KMS-11 (cell line): ENCODE data around the gene ZBED4.
"Not testable (repeated sequence)": the region's sequence is repeated elsewhere in the genome, so short reads cannot be mapped to it uniquely, and the experiment has no call there.

Source experiments
- H2AFZ ChIP-seq: fragments of 200-600 bp; sonication (generic); 2 replicates; pipeline ENCODE4 v1.6.1; 2016; ENCODE audit warnings: antibody characterized with exemption, mixed run types, low read depth
- H3K27ac ChIP-seq: fragments of 200-600 bp; sonication (generic); 2 replicates; pipeline ENCODE4 v1.6.1; 2016; ENCODE audit warnings: mild to moderate bottlenecking, mixed run types
- H3K27me3 ChIP-seq: fragments of 200-600 bp; sonication (generic); 2 replicates; pipeline ENCODE4 v1.6.1; 2017; ENCODE audit warnings: mild to moderate bottlenecking, low read depth, mixed run types, moderate library complexity; ENCODE audit not compliant: insufficient read depth
- H3K36me3 ChIP-seq: fragments of 200-600 bp; sonication (generic); 2 replicates; pipeline ENCODE4 v1.6.1; 2017; ENCODE audit warnings: mild to moderate bottlenecking, mixed run types; ENCODE audit not compliant: insufficient read depth
- H3K4me1 ChIP-seq: fragments of 200-600 bp; sonication (generic); 2 replicates; pipeline ENCODE4 v1.6.1; 2016; ENCODE audit warnings: mild to moderate bottlenecking, low read depth, mixed run types; ENCODE audit not compliant: poor library complexity, severe bottlenecking
- H3K4me2 ChIP-seq: fragments of 200-600 bp; sonication (generic); 2 replicates; pipeline ENCODE4 v1.7.0; 2016; ENCODE audit warnings: mild to moderate bottlenecking, mixed run types
- H3K4me3 ChIP-seq: fragments of 200-600 bp; sonication (generic); IDR thresholded peaks from 2 replicates; pipeline ENCODE4 v1.6.1; 2017; ENCODE audit warnings: low read depth, low read length, mixed read lengths; ENCODE audit not compliant: insufficient read depth
- H3K79me2 ChIP-seq: fragments of 200-600 bp; sonication (generic); 2 replicates; pipeline ENCODE4 v1.6.1; 2016; ENCODE audit warnings: low read depth, mixed run types; ENCODE audit not compliant: insufficient read depth
- H3K9ac ChIP-seq: fragments of 200-600 bp; sonication (generic); 2 replicates; pipeline ENCODE4 v1.6.1; 2016; ENCODE audit warnings: mild to moderate bottlenecking, mixed run types
- H4K20me1 ChIP-seq: fragments of 200-600 bp; sonication (generic); 2 replicates; pipeline ENCODE4 v1.6.1; 2016; ENCODE audit warnings: mild to moderate bottlenecking, mixed run types; ENCODE audit not compliant: insufficient read depth
- TF ChIP-seq, protein P1 (sequence below): fragments of 200-600 bp; sonication (generic); conservative IDR thresholded peaks from 2 replicates; pipeline ENCODE4 v1.6.1; 2017; ENCODE audit warnings: low read depth, mild to moderate bottlenecking, antibody characterized with exemption, low read length, moderate library complexity, mixed read lengths

Gene ZBED4

DNA sequence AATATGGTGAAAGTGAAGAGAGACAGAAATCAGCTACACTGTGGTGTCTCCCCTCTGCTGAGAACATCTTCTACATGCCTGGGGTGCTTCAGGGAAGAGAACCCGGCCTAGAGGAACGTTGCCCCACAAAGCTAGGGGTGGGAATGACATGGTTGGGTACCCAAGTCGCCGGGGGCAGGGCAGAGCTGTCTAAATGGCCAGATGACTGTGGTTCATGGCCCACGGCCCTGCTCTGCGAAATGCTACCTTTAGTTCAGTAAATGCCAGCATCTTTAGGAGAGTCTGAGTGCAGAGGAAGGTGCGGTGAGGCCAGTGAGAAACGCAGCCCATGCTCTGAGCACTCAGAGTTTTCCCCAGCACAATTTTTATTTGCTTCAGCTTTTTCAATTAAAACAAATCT, 38.8 kb upstream of the ZBED4 start:
- H3K27ac ChIP-seq = no peak overlapping the region
- no peaks in the 10 kb centered on the region for H3K36me3 ChIP-seq
- no peaks in the 10 kb centered on the region for H3K27me3 ChIP-seq
- TF ChIP-seq, protein P1, sequence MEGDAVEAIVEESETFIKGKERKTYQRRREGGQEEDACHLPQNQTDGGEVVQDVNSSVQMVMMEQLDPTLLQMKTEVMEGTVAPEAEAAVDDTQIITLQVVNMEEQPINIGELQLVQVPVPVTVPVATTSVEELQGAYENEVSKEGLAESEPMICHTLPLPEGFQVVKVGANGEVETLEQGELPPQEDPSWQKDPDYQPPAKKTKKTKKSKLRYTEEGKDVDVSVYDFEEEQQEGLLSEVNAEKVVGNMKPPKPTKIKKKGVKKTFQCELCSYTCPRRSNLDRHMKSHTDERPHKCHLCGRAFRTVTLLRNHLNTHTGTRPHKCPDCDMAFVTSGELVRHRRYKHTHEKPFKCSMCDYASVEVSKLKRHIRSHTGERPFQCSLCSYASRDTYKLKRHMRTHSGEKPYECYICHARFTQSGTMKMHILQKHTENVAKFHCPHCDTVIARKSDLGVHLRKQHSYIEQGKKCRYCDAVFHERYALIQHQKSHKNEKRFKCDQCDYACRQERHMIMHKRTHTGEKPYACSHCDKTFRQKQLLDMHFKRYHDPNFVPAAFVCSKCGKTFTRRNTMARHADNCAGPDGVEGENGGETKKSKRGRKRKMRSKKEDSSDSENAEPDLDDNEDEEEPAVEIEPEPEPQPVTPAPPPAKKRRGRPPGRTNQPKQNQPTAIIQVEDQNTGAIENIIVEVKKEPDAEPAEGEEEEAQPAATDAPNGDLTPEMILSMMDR = no peak
- no peak overlapping the region for H3K9ac ChIP-seq
- no peaks in the 10 kb centered on the region for H4K20me1 ChIP-seq
- H3K4me3 ChIP-seq = no peak overlapping the region
- H3K4me2 ChIP-seq = no peak overlapping the region
- no peak overlapping the region for H2AFZ ChIP-seq
- H3K4me1 ChIP-seq = peaks cover 10% of the 10 kb centered on the region
- peaks cover 98% of the 10 kb centered on the region for H3K79me2 ChIP-seq

DNA sequence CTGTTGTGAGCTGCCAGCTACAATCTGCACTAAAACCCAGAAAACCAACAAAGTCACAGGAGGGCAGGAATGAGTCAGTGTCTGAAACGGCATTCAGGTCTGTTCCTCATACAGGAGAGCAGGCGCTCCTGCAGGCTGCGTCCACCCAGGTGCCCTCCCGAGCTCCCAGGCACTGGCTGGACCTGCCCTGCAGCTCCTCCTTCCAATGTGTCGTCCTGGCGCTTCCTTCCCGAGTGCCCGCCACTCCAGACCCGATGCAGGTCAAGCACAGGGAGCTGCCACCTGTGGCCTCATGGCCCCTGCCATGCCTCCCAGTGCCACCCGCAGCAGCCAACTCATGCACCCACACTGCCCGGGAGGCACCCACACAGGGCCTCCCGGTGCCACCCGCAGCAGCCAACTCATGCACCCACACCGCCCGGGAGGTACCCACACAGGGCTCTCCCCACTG, 38.0 kb upstream of the ZBED4 start:
- Histone ChIP-seq H3K4me2 (no peak overlapping the region), H3K4me1 (peaks cover 10% of the 10 kb centered on the region), H4K20me1 (no peaks in the 10 kb centered on the region), H2AFZ (no peak overlapping the region), H3K9ac (no peak overlapping the region), H3K27ac (no peak overlapping the region), H3K4me3 (no peak overlapping the region), H3K79me2 (peaks cover 98% of the 10 kb centered on the region), H3K27me3 (no peaks in the 10 kb centered on the region), H3K36me3 (no peaks in the 10 kb centered on the region)
- TF ChIP-seq, protein P1 = no peak

DNA sequence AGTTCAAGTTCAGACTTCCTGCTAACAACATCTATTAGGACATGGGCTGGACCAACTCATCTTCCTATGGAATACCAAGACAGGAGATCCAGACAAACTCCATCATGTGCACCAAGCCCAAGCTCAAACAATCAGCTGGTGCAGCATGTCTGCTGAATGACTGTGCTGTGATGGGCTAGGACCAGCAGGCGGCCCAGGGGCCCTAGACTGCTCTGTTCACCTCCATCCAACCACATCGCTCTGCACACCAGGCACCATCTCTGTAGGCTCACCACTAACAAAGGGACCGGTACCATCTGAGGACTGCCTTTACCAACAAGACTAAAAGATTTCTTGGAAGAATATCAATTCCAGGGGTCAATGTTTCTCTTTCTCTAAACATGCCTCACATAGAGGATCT, 36.3 kb upstream of the ZBED4 start:
- H3K9ac ChIP-seq = no peak overlapping the region
- H3K36me3 ChIP-seq = no peaks in the 10 kb centered on the region
- H3K4me3 ChIP-seq = no peak overlapping the region
- H2AFZ ChIP-seq = no peak overlapping the region
- no peaks in the 10 kb centered on the region for H3K27me3 ChIP-seq
- H3K4me2 ChIP-seq = no peak overlapping the region
- no peak overlapping the region for H3K27ac ChIP-seq
- H3K4me1 ChIP-seq = peaks cover under 1% of the 10 kb centered on the region
- no peaks in the 10 kb centered on the region for H4K20me1 ChIP-seq
- TF ChIP-seq, protein P1 = no peak
- peaks cover 98% of the 10 kb centered on the region for H3K79me2 ChIP-seq

DNA sequence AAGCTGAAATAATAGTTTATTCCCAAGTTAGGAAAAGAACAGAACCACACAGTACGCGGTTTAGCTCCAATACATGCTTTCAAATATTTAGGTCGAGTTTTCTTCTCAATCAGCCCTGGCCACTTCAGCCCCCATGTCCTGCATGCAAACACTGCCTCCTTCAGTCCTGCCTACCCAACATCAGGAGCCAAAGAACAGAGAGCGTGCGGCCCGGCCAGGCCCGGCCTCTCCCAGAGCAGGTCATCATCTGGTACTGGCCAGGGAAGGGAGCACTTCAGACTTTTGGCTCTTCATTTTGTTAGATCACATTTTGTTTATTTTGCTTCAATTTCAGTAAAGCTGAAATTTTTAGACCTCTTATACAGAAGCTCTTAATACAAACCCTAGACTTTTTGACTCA, 32.7 kb upstream of the ZBED4 start:
- peaks cover 99% of the 10 kb centered on the region for H3K79me2 ChIP-seq
- no peaks in the 10 kb centered on the region for H3K27me3 ChIP-seq
- H3K36me3 ChIP-seq = no peaks in the 10 kb centered on the region
- H3K4me3 ChIP-seq = no peak overlapping the region
- H3K27ac ChIP-seq = no peak overlapping the region
- H3K4me1 ChIP-seq = peaks cover 9% of the 10 kb centered on the region
- TF ChIP-seq, protein P1 = no peak
- H4K20me1 ChIP-seq = no peaks in the 10 kb centered on the region
- H3K9ac ChIP-seq = no peak overlapping the region
- no peak overlapping the region for H2AFZ ChIP-seq
- H3K4me2 ChIP-seq = no peak overlapping the region

DNA sequence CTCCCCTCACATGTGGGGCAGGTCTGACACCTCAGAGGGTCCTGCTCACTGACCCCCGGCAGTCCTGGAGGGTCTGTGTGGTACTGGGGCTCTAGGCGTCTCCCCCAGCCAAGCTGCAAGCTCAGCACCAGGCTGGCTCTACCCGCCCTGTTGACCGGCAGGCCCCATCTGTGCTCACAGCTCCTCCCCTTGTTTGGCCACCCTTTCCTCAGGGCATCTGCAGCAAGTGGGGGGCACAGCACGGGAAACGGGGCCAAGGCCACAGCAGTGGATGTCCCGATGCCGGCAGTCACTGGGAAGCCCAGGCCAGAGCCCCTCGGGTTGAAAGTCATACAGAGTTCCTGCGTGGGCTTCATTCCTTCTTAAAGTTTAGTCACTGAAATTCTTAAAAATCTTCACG, 31.9 kb upstream of the ZBED4 start:
- H3K27ac ChIP-seq, H3K4me1 ChIP-seq, H4K20me1 ChIP-seq, H3K4me3 ChIP-seq, H3K27me3 ChIP-seq, H3K36me3 ChIP-seq, H3K4me2 ChIP-seq, H3K9ac ChIP-seq, H2AFZ ChIP-seq: not testable (repeated sequence)
- peaks cover 99% of the 10 kb centered on the region for H3K79me2 ChIP-seq
